ENCODE data around the gene CROCC.
"Not testable (repeated sequence)": the region's sequence is repeated elsewhere in the genome, so short reads cannot be mapped to it uniquely, and the experiment has no call there.

Gene CROCC

DNA sequence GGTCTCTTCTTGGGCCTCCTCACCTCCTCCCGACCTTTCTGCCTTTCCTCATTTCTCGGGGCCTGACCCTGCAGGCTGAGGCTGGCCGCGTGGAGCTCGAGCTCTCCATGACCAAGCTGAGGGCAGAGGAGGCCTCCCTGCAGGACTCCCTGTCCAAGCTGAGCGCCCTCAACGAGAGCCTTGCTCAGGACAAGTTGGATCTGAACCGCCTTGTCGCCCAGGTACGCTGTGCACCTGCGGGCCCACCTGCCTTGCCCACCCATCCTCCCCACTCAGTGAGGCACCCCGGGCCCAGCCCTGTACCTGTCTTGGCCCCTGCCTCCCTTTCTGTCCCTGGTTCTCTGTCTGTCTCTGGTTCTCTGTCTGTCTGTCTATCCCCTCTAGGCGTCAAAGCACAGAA, 24.5 kb downstream of the CROCC start:
- FAIRE-seq, result not testable (repeated sequence)

DNA sequence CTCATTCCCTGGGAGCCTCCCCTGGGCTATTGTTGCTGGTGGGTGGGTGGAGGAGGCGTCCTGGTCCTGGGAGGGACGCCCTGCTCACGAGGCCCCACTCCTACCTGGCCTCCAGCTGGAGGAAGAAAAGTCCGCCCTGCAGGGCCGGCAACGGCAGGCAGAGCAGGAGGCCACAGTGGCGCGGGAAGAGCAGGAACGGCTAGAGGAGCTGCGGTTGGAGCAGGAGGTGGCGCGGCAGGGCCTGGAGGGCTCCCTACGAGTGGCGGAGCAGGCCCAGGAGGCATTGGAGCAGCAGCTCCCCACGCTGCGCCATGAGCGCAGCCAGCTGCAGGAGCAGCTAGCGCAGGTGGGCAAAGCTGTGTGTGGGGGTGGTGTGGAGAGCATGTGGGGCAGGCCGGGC, 24.9 kb downstream of the CROCC start:
- no peak for FAIRE-seq

DNA sequence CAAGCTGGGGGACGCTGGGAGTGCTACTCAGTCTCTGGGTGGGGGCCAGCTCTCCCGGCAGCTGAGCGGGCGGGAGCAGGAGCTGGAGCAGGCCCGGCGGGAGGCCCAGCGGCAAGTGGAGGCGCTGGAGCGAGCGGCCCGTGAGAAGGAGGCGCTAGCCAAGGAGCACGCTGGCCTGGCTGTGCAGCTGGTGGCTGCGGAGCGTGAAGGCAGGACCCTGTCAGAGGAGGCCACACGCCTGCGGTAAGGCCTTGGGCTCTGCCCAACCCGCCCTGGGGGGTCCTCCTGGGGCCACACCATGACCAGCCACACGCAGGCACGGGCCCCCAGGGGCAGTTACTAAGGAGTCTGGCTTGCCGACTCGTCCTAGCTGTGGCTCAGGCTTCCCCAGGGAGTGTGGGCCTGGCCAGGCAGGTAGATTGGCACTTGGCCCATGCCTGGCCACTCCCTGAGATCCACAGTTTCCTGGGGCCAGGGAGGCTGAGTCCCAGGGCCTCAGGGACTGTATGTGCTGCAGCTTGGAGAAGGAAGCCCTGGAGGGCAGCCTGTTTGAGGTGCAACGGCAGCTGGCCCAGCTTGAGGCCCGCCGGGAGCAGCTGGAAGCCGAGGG, 26.7 kb downstream of the CROCC start:
- FAIRE-seq, result not testable (repeated sequence)

DNA sequence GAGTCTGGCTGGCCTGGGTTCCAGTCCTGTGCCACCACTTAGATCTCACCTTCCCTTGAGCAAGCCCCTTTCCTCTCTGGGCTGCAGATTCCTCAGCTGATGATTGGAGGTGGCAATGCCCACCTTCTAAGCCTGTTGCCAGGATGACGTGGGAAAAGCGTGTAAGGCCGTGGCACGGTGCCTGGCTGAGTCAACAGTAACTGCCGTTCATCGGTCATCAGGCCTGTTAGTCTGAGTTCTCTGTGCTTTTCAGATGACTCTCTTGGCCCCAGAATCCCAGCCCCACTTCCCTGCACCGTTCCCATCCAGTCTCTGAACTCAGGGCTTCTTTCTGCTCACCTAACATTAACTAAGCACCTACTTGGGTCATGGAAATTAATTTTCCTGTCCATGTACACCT, 27.3 kb downstream of the CROCC start:
- FAIRE-seq, result not testable (repeated sequence)

DNA sequence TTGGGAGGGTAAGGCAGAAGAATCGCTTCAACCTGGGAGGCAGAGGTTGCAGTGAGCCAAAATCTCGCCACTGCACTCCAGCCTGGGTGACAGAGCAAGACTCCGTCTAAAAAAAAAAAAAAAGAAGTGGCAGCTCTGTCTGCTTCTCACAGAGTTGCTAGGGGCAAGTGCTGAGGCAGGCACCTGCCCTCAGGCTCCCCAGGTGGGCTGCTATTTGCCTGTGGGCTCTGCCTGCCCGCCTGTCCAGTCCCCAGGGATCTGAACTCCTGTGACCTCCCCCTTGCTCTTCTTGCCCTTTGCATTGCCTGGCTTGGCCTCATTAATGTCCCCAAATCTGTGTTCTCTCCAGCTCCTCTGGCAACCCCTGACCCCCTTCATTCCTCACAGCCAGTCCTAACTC, 30.6 kb downstream of the CROCC start:
- FAIRE-seq, result not testable (repeated sequence)

DNA sequence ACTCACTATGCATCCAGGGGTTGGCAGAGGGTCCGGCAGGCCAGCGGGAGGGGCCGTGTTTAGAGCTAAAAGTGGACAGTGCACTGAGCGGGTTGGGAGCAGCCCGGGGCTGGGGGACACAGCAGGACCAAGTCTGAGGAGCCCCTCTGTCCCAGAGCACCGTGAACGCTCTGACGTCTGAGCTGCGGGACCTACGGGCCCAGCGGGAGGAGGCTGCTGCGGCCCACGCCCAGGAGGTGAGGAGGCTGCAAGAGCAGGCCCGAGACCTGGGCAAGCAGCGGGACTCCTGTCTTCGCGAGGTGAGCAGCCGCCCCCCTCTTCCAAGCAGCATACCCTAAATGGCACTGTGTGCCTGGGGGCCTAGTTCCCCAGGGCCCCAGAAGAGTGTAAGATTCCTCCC, 32.8 kb downstream of the CROCC start:
- no peak for FAIRE-seq

DNA sequence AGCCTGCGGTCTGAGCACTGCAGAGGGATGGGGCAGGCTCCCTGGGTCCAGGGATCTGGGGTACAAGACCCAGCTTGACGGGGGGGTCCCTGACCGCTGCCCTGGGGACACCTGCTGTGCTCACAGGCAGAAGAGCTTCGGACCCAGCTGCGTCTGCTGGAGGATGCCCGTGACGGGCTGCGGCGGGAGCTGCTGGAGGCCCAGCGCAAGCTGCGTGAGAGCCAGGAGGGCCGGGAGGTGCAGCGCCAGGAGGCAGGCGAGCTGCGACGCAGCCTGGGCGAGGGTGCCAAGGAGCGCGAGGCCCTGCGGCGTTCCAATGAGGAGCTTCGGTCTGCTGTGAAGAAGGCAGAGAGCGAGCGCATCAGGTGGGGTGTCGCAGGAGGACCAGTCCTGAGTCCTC, 33.5 kb downstream of the CROCC start:
- FAIRE-seq, result no peak

DNA sequence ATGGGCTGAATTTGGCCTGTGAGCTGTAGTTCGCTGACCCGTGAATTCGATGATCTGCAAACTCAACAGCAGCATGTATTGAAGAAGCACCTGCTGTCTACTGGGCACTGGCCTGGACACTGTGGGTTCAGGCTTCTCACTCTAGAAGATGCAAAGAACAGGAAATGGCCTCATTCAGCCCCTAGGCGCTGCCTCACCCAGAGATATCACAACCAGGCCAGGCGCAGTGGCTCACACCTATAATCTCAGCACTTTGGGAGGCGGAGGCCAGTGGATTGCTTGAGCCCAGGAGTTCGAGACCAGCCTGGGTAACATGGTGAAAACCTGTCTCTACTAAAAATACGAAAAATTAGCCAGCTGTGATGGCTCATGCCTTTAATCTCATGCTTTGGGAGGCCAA, 35.0 kb downstream of the CROCC start:
- FAIRE-seq, result no peak

DNA sequence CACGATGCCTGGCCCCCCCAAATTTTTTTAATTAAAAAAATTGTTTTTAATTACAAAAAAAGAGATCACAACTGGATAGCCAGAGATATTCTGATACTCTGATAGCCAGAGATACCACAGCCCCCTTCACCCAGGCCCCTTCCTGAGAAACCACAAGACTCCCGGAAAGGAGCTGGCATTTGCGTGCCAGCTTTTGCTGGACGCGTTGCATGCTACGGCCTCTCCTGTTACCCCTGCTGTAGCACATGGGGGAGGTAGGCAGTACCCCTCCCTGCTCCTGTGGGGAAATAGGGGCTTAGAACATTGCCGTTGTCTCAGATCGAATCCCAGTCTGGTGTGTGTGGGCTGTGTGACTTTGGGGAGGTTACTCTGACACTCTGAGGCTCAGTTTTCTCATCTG, 36.0 kb downstream of the CROCC start:
- no peak for FAIRE-seq

DNA sequence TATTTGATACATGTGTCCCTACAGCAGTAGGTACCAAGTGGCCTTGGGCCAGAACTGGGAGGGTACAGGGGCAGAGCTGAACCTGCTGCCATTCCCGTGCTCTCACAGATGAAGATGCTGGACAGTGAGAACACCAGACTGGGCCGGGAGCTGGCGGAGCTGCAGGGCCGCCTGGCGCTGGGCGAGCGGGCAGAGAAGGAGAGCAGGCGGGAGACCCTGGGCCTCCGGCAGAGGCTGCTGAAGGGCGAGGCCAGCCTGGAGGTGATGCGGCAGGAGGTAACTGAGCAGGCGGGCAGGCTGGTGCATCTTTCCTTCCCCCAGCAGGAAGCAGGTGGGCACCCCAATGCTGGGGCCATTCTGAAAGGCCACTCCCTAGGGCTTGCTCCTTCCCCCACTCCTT, 36.7 kb downstream of the CROCC start:
- no peak for FAIRE-seq

DNA sequence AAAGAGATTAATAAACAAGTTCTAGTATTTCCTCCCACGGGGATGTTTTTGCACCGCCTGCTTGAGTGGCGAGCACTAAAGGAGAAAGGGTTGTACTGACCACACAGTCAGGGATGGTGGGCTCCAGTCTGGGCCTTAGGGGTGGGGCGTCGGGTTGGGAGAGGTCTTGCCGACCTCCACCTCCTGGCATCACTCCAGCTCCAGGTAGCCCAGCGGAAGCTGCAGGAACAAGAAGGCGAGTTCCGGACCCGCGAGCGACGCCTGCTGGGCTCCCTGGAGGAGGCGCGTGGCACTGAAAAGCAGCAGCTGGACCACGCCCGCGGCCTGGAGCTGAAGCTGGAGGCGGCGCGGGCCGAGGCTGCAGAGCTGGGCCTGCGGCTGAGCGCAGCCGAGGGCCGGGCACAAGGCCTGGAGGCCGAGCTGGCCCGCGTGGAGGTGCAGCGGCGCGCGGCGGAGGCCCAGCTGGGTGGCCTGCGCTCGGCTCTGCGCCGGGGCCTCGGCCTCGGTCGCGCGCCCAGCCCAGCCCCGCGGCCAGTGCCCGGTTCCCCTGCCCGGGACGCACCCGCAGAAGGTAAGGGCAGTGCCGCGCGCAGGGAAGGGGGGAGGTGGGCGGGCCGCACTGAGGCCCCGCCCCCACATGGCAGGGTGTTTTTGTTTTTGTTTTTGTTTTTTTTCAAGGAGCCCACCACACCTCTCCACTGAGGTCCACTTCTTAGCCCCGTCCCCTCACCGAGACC, 39.0 kb downstream of the CROCC start:
- FAIRE-seq, result no peak

DNA sequence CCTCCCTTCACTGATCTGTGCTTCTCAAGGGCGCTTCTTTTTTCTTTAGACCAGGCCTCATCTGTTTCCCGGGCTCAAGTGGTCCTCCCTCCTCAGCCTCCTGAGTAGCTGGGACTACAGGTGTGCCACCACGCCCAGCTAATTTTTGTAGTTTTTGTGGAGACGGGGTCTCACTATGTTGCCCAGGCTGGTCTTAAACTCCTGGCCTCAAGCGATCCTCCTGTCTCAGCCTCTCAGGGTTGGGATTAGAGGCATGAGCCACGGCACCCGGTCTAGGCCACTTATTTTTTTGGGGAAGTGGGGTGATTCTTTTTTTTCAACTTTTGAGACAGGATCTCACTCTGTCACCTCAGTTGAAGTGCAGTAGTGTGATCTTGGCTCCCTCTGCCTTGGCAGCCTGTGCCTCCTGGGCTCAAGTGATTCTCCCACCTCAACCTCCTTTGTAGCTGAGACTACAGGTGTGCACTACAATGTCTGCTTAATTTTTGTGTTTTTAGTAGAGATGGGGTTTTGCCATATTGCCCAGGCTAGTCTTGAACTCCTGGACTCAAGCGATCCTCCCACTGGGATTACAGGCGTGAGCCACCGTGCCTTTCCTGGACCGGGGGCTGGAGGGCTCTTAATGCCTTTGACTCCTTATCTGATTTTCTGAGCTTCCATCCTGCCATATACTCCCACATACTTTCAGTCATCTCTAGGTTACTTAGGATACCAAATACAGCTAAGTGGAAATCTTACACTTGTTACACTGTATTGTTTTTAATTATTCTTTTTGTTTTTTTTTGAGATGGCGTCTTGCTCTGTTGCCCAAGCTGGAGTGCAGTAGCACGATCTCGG, 39.8 kb downstream of the CROCC start:
- no peak for FAIRE-seq

DNA sequence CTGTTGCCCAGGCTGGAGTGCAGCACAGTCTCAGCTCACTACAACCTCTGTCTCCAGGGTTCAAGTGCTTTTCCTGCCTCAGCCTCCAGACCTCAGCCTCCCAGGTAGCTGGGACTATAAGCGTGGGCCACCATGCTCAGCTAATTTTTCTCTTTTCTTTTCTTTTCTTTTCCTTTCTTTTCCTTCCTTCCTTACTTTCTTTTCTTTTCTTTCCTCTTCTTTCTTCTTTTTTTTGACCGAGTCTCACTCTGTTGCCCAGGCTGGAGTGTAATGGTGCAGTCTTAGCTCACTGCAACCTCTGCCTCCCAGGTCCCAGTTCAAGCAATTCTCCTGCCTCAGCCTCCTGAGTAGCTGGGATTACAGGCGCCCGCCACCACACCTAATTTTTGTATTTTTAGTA, 42.4 kb downstream of the CROCC start:
- FAIRE-seq, result not testable (repeated sequence)

DNA sequence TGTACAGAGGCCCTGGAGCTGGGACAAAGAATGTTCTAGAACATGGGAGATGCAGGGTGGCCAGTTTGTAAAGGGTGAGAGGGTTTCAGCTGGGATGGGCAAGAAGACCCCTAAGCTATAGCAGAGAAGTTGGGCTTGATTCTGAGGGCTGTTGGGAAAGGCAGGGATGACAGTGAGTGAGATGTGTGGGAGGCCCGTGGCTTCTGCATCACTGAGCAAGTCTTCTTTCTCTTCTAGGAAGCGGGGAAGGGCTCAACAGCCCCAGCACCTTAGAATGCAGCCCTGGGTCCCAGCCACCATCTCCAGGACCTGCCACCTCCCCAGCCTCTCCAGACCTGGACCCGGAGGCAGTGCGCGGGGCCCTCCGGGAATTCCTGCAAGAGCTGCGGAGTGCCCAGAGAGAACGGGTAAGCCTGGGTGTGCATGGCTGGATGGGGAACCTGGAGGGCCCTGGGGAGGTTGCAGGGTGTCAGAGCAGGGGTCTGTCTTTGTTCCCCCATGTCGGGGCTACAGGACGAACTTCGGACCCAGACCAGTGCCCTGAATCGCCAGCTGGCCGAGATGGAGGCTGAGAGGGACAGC, 43.8 kb downstream of the CROCC start:
- no peak for FAIRE-seq

DNA sequence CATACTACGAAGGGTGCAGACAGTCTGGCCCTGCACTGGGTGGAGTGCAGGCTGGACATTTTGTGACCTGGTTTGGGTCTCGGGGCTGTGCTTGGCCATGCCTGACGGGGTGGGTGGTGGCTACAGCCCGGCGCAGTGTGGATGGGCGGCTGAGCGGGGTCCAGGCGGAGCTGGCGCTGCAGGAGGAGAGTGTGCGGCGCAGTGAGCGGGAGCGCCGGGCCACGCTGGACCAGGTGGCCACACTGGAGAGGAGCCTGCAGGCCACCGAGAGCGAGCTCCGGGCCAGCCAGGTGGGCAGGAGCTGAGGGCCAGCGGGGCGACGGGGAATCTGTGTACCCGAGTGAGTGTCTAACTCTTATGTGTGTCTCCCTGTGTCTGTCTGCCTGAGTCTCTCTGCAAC, 44.6 kb downstream of the CROCC start:
- FAIRE-seq, result no peak

DNA sequence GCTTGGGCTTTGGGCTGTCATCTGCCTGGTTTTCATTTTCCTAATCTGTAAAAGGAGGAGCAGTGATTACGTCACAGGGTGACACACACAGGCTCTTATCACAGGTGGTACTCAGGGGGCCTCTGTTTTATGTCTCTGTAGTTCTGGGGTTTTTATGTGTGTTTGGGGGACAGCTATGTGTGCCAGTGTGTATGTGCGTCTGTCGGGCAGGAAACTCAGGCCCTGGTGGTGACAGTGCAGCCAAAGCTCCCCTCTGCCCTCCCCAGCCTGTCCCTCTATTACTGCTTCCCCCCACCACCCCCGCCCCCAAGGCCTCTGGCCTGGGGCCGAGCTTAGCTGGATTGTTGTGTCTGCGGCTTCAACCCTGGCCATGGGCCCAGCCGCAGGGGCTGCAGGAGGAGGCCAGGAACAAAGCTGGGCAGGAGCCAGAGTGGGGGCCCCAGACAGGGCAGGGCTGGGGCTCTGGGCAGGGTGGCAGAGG, 45.4 kb downstream of the CROCC start:
- no peak for FAIRE-seq

DNA sequence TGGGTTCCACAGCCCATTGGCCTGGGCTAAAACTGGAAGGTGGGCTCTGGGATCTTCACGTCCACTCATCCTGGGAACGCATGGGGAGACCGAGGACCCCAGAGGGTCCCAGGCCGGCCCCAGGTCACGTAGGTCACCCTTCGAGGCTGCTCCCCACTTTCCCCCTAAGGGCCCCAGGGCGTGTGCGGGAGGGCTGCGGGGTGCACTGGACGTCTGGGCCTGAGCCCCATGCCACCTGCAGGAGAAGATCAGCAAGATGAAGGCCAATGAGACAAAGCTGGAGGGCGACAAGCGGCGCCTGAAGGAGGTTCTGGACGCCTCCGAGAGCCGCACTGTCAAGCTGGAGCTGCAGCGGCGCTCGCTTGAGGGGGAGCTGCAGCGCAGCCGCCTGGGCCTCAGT, 46.2 kb downstream of the CROCC start:
- no peak for FAIRE-seq

DNA sequence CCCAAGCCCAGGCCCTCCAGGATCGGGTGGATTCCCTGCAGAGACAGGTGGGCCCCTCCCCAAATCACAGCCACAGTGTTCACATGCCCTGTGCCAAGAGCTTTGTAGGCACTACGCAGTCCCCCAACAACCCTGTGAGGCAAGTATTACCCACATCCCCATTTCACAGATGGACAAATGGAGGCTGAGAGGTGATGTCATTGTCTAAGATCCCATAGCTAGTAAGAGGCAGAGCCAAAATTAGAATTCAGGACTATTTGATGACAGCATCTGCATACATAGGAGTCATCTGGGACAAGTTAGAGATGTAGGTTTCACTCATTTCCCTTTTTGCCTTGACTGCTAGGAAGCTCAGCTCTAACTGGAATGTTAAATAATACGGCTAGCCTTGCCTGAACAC, 46.6 kb downstream of the CROCC start:
- FAIRE-seq, result no peak

DNA sequence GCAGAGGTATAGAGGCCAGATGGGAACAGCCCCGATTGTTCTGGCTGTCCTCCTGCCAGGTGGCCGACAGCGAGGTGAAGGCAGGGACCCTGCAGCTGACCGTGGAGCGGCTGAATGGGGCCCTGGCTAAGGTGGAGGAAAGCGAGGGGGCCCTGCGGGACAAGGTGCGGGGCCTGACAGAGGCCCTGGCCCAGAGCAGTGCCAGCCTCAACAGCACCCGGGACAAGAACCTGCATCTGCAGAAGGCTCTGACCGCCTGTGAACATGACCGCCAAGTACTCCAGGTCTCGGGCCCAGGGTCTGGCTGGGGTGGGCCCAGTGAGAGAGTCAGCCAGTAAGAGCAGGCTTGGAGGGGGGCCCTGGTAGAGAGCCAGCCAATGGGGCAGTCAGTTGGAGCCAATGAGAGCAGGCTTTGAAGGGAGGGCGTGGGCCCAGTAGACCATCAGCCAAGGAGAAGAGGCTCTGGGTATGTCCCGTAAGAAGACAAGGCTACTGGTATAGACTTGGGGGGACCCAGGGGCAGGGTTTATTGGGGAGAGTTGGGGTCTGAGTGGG, 47.4 kb downstream of the CROCC start:
- FAIRE-seq, result no peak

DNA sequence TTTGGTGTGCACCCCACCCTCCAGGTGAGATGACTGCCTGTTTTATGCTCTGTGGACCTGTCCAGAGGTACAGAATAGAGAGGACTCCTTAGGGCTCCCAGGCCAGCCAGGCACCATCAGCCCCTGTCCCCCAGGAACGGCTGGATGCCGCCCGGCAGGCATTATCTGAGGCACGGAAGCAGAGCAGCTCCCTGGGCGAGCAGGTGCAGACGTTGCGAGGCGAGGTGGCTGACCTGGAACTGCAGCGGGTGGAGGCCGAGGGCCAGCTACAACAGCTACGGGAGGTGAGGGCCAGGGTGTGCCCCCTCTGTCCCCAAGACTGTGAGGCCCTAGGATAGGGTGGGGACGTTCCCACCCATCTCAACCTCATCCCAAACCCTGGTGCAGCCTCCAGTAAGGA, 47.9 kb downstream of the CROCC start:
- no peak for FAIRE-seq

DNA sequence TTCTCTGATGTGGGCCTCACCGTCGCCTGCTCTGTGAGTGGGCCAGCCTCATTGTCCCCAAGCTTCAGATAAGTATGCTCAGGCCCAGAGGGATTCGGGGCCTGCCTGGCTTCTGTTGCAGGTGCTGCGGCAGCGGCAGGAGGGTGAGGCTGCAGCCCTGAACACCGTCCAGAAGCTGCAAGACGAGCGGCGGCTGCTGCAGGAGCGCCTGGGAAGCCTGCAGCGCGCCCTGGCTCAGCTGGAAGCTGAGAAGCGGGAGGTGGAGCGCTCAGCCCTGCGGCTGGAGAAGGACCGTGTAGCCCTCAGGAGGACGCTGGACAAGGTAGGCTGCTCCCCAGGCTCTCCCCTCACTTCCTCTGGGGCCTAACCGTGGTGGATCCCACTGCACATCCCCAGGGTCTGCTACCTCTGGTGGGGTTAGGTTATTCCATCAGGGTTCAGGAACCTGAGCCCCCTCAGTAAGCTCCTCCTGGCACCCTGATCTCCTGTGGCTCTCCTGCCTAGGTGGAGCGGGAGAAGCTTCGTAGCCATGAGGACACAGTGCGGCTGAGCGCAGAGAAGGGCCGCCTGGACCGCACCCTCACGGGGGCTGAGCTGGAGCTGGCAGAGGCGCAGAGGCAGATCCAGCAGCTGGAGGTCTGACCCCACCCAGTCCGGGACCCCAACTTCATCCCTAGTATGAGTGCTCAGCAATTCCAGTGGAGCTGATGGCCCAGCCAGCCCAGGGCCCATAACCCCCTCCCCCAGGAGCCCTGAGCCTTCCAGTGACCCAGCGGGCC, 48.6 kb downstream of the CROCC start:
- no peak for FAIRE-seq

All from TTC549 (cell line).